Stomach (tissue), 9 donors: ENCODE results near the gene ADRM1. TPM values are rescaled to one million over a fixed set of nuclear protein-coding genes. Genes with fewer than 3 reads are reported as not detected.

ENCODE experiments used
- DNase-seq, 2 donors: peaks; one replicate each; pipeline versions ENCODE4 v3.0.0 to v3.0.0-alpha.2; 2013 to 2019
- H3K27ac ChIP-seq, 5 donors: fragments of 200-600 bp in 4 of 5; sonication (generic) in 4 of 5; one replicate each; pipeline ENCODE4 v1.5.1; 2013 to 2019; ENCODE audit warnings: mild to moderate bottlenecking in 1 of 5, moderate library complexity in 1 of 5
- H3K27me3 ChIP-seq, 3 donors: fragments of 200-600 bp; sonication (generic); one replicate each; pipeline ENCODE4 v1.5.1; 2017 to 2019; ENCODE audit warnings: mixed run types in 1 of 3
- H3K36me3 ChIP-seq, 4 donors: fragments of 200-600 bp; sonication (generic); 1 replicate in 3 of 4; 2 replicates in 1 of 4; pipeline ENCODE4 v1.5.1; 2016 to 2019
- H3K4me1 ChIP-seq, 4 donors: fragments of 200-600 bp; sonication (generic); one replicate each; pipeline ENCODE4 v1.5.1; 2016 to 2019
- H3K4me3 ChIP-seq, 4 donors: fragments of 200-600 bp; sonication (generic) in 3 of 4; one replicate each; pipeline ENCODE4 v1.5.1; 2016 to 2019; ENCODE audit warnings: mild to moderate bottlenecking in 1 of 4
- H3K9me3 ChIP-seq, 4 donors: fragments of 200-600 bp; sonication (generic); one replicate each; pipeline ENCODE4 v1.5.1; 2016 to 2019
- CTCF ChIP-seq, 7 experiments: fragments of 450-650 bp in 4 of 7; fragments of 200-600 bp in 3 of 7; sonication (generic) in 3 of 7; IDR thresholded peaks; one replicate each; pipeline ENCODE4 v1.5.1; 2016 to 2019; ENCODE audit warnings: antibody characterized with exemption in 7 of 7, control low read depth in 2 of 7, mild to moderate bottlenecking in 1 of 7
- EP300 ChIP-seq: sonication (generic); formaldehyde crosslinking; IDR thresholded peaks from one replicate; pipeline ENCODE4 v1.6.1; 2017; ENCODE audit warnings: antibody characterized with exemption
- POLR2A ChIP-seq, 4 donors: fragments of 450-650 bp; IDR thresholded peaks; one replicate each; pipeline ENCODE4 v1.6.1; 2016; ENCODE audit warnings: antibody characterized with exemption in 4 of 4, control low read depth in 2 of 4, mild to moderate bottlenecking in 1 of 4, moderate library complexity in 1 of 4
- POLR2AphosphoS5 ChIP-seq, 3 donors: sonication (generic); formaldehyde crosslinking; IDR thresholded peaks; one replicate each; pipeline ENCODE4 v1.6.1; 2016; ENCODE audit warnings: antibody characterized with exemption in 3 of 3
- WGBS, 5 donors: extraction: QIAGEN DNeasy Blood & Tissue Kit in 3 of 5; methylation state at CpG; one replicate each; pipeline versions ENCODE4 v1.1.5 to v1.1.7; 2013 to 2018; 5-methylcytosine and 5-hydroxymethylcytosine counted together
- intact Hi-C: fragments of 100-400 bp; cut with DNase I; formaldehyde crosslinking; loops from one replicate; pipeline ENCODE4 v1.15.1; 2023; ENCODE audit warnings: low total_unique reads
- polyA plus RNA-seq, 3 donors: library from polyadenylated mRNA; stranded (reverse); fragments of 200-250 nt; gene quantifications; one replicate each; pipeline ENCODE4 v1.2.3, GENCODE V29; 2013
- total RNA-seq, 5 donors: library from RNA; depleted of rRNA; stranded (reverse); fragments of >200 nt; gene quantifications; one replicate each; pipeline versions ENCODE4 v1.1.0 to v1.2.3, GENCODE V29; 2014 to 2016
- donor health status: healthy with polysubstance abuse.
- donor health status: Bipolar disorder and iron deficiency.
- donor health status: healthy.

ADRM1 gene
- total and polyA plus RNA-seq, 8 donors = 42.0 to 130 (median 83.7) TPM

GRCh38 chr20:62297449-62298227 is 5.2 kb upstream of the ADRM1 start:
- peaks cover 0 to 12% (median 6%) of the 10 kb centered on the region in 4 donors for H3K4me1 ChIP-seq
- H3K9me3 ChIP-seq = no peaks in the 10 kb centered on the region
- 80 to 85% (median 82%) methylated on average over 22 to 29 of the region's 29 CpGs for WGBS, 5 donors
- H3K27ac ChIP-seq = no peak overlapping the region
- H3K27me3 ChIP-seq = no peaks in the 10 kb centered on the region
- DNase-seq = peak in 1 of 2 donors; percentile 10
- TF ChIP-seq EP300 = no peak
- TF ChIP-seq CTCF (IDR thresholded peaks at IDR 0.05) = no peak
- no peak for TF ChIP-seq POLR2AphosphoS5 (IDR thresholded peaks at IDR 0.05)
- TF ChIP-seq POLR2A (IDR thresholded peaks at IDR 0.05) = no peak
- intact Hi-C loops = no loop called here
- H3K4me3 ChIP-seq = no peak overlapping the region
- H3K36me3 ChIP-seq = peaks cover 26 to 63% (median 61%) of the 10 kb centered on the region in 4 donors

GRCh38 chr20:62298577-62299249 is 4.1 kb upstream of the ADRM1 start:
- H3K9me3 ChIP-seq = no peaks in the 10 kb centered on the region
- H3K27me3 ChIP-seq = no peaks in the 10 kb centered on the region
- H3K4me3 ChIP-seq = no peak overlapping the region
- H3K36me3 ChIP-seq = peaks cover 23 to 54% (median 52%) of the 10 kb centered on the region in 4 donors
- 82 to 94% (median 90%) methylated on average over 16 to 33 of the region's 33 CpGs for WGBS, 5 donors
- H3K4me1 ChIP-seq = peaks cover 1 to 16% (median 10%) of the 10 kb centered on the region in 4 donors
- no peak overlapping the region for H3K27ac ChIP-seq
- intact Hi-C loops = no loop called here
- no peak for DNase-seq
- TF ChIP-seq POLR2AphosphoS5 (IDR thresholded peaks at IDR 0.05) (no peak), CTCF (IDR thresholded peaks at IDR 0.05) (no peak), POLR2A (IDR thresholded peaks at IDR 0.05) (no peak), EP300 (no peak)

GRCh38 chr20:62299666-62300236 is 3.0 kb upstream of the ADRM1 start:
- H3K27me3 ChIP-seq = no peaks in the 10 kb centered on the region
- no peak for DNase-seq
- H3K4me1 ChIP-seq = peaks cover 11 to 26% (median 20%) of the 10 kb centered on the region in 4 donors
- intact Hi-C loops = loop anchor here (5.0 kb wide), 1 partner anchor 83 kb away; no protein-coding TSS in a partner anchor
- peaks cover 18 to 51% (median 49%) of the 10 kb centered on the region in 4 donors for H3K36me3 ChIP-seq
- no peak for TF ChIP-seq CTCF (IDR thresholded peaks at IDR 0.05)
- TF ChIP-seq POLR2A (IDR thresholded peaks at IDR 0.05) = no peak
- TF ChIP-seq POLR2AphosphoS5 (IDR thresholded peaks at IDR 0.05) = no peak
- no peak for TF ChIP-seq EP300
- no peak overlapping the region for H3K4me3 ChIP-seq
- WGBS, 5 donors = 71 to 84% (median 80%) methylated on average over 10 to 12 of the region's 12 CpGs
- no peaks in the 10 kb centered on the region for H3K9me3 ChIP-seq
- H3K27ac ChIP-seq = no peak overlapping the region

- DNase-seq = no peak
Measured at GRCh38 chr20:62300319-62300718, 2.5 kb upstream of the ADRM1 start.

More at GRCh38 chr20:62300319-62300718, 2.5 kb upstream of the ADRM1 start:
- 74 to 85% (median 83%) methylated on average over 10 to 11 of the region's 11 CpGs for WGBS, 5 donors
- Histone ChIP-seq H3K36me3 (peaks cover 16 to 51% (median 49%) of the 10 kb centered on the region in 4 donors), H3K4me3 (no peak overlapping the region), H3K9me3 (no peaks in the 10 kb centered on the region), H3K27me3 (no peaks in the 10 kb centered on the region), H3K4me1 (peaks cover 17 to 32% (median 26%) of the 10 kb centered on the region in 4 donors), H3K27ac (no peak overlapping the region)
- no peak for TF ChIP-seq POLR2AphosphoS5 (IDR thresholded peaks at IDR 0.05)
- no peak for TF ChIP-seq CTCF (IDR thresholded peaks at IDR 0.05)
- no peak for TF ChIP-seq EP300
- no peak for TF ChIP-seq POLR2A (IDR thresholded peaks at IDR 0.05)
- intact Hi-C loops = loop anchor here (5.0 kb wide), 1 partner anchor 82 kb away; no protein-coding TSS in a partner anchor
